Activated CD4-positive, alpha-beta memory T cell treated with anti-CD3 and anti-CD28 coated beads, Interleukin-2, amount 10 ng/mL, durations not matched to agents 7 days and 5 days (primary cell): ENCODE data around the gene PRKN. TPM values are rescaled to one million over a fixed set of nuclear protein-coding genes. Genes with fewer than 3 reads are reported as not detected.

Source experiments
- CTCF ChIA-PET: fragments of 350-600 bp; sonication (Branson Sonifier 250); formaldehyde crosslinking; loops from one replicate; lab custom pipeline; 2021; ENCODE audit warnings: antibody characterized with exemption, inconsistent platforms; lab: Charles Lee
- POLR2A ChIA-PET: fragments of 350-600 bp; sonication (Branson Sonifier 250); formaldehyde crosslinking; loops from one replicate; lab custom pipeline; 2021; ENCODE audit warnings: antibody characterized with exemption; lab: Charles Lee
- DNase-seq: peaks from one replicate; pipeline ENCODE4 v3.0.0-alpha.2; 2020
- H3K27ac Mint-ChIP-seq: one replicate; pipeline ENCODE4 v1.8.0; 2021; ENCODE audit warnings: mild to moderate bottlenecking, mixed read lengths
- H3K27me3 Mint-ChIP-seq: one replicate; pipeline ENCODE4 v1.8.0; 2021; ENCODE audit warnings: mixed read lengths
- H3K36me3 Mint-ChIP-seq: one replicate; pipeline ENCODE4 v1.8.0; 2021; ENCODE audit warnings: low read depth, mixed read lengths
- H3K4me1 Mint-ChIP-seq: one replicate; pipeline ENCODE4 v1.8.0; 2021; ENCODE audit warnings: mixed read lengths
- H3K4me3 Mint-ChIP-seq: one replicate; pipeline ENCODE4 v1.8.0; 2021; ENCODE audit warnings: mild to moderate bottlenecking, mixed read lengths
- H3K9me3 Mint-ChIP-seq: one replicate; pipeline ENCODE4 v1.8.0; 2021; ENCODE audit warnings: mixed read lengths
- total RNA-seq, 2 experiments: library from RNA; stranded (reverse); gene quantifications; one replicate each; pipeline ENCODE4 v1.2.3, GENCODE V29; 2021

PRKN gene
- total RNA-seq, 2 experiments from 2014 or later: 0.13 to 0.43 TPM

DNA sequence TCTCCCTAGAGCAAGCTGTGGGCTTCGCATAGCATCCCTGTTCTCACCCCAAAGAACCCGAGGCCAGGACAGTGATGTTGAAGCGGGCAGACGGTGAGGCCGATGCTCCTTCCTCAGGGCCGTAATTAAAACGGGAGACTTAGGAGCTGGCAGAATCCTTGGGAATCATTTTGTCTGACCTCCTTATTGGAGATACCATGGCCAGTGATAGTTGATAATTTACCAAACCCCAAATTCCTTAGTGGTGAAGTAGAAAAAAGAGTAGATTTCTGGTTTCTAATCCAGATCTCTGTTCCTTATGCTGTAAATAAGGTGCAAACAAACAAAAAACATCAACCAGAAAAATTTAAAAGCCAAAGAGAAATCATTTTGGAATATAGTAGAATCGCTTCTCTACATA lies 1092.7 kb downstream of the PRKN start:
- Mint-ChIP-seq H3K27ac (no peak overlapping the region), H3K36me3 (no peaks in the 10 kb centered on the region)

DNA sequence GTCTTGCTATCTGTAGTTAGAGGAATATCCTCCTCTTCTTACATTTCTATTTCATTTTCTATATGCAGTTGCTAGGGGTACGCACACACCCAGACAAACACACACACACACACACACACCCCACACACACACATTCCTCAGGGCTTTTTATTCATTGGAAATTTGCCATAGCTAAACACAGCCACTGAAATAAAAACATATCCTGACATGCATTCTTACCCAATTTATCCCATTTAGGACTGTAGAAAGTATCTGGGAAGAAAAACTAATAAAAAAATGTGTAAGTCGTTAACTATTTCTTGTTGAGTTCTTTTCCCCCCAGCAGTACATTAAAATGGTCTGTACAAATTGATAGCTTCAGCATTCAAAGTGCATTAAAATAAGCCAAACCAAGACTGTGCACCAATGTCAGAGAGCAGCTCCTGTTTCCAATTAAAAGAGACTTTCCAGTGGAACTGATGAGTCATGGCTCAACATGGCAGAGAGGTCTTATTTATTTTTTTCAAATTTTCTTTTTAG lies 1095.8 kb downstream of the PRKN start:
- DNase-seq: no peak
- Mint-ChIP-seq H3K4me3 (no peak overlapping the region), H3K27ac (no peak overlapping the region), H3K9me3 (peaks cover 5% of the 10 kb centered on the region), H3K36me3 (no peaks in the 10 kb centered on the region), H3K4me1 (no peaks in the 10 kb centered on the region), H3K27me3 (no peaks in the 10 kb centered on the region)
- ChIA-PET POLR2A (no interaction called here), CTCF (no interaction called here)

More for the DNA sequence above, 1092.7 kb downstream of the PRKN start:
- Mint-ChIP-seq H3K4me3 (no peak overlapping the region), H3K4me1 (no peaks in the 10 kb centered on the region), H3K9me3 (peaks cover 10% of the 10 kb centered on the region), H3K27me3 (no peaks in the 10 kb centered on the region)
- CTCF ChIA-PET: no interaction called here
- no peak for DNase-seq
- POLR2A ChIA-PET: no interaction called here

DNA sequence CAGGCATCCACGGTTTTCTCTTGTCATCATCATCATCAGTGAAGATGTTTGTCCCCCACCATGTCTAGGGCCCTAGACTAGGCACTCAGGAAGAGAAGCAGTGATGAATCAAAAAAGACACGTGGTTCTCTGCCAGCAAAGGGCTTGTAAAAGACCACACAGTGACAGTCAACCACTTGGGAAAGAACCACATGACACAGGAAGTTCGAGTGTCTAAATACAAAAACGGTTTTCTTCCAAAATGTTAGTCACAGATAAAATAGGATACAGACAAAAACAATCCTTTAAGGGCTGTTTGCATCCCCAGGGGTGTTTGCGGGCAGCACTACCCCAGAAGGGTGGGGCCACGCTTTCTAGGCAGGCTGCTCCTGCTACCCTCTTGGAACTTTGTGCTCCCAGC lies 1096.9 kb downstream of the PRKN start:
- Mint-ChIP-seq H3K4me1 (no peaks in the 10 kb centered on the region), H3K4me3 (no peak overlapping the region), H3K27ac (no peak overlapping the region), H3K9me3 (peaks cover 5% of the 10 kb centered on the region), H3K36me3 (no peaks in the 10 kb centered on the region), H3K27me3 (no peaks in the 10 kb centered on the region)
- CTCF ChIA-PET: no interaction called here
- POLR2A ChIA-PET: no interaction called here
- DNase-seq: no peak

DNA sequence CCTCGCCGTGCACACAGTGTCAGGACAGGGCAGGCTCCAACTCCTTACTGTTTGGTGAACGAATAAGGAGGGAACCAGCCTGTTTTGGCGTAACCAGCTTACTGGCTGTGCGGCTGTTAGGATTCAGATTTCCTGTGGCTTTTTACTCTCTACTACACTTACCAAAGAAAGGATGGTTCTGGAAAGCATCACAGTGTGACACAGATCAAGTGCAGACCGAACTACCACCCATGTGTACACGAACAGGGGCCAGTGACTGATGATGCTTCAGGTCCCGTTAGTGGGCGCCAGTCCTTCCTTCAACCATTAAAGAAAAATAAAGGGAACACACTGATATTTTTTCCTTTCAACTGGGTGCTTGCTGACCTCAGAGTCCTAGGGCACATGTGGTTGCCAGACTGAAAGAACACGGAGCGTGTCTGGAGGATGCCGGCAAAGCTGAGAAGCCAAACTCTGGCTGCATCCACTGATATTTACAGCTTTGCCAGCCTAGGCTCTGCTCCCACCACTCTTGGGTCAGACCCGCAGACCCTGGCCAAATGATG lies 1101.4 kb downstream of the PRKN start:
- Mint-ChIP-seq H3K27me3 (no peaks in the 10 kb centered on the region), H3K27ac (no peak overlapping the region), H3K4me3 (no peak overlapping the region), H3K36me3 (no peaks in the 10 kb centered on the region), H3K4me1 (no peaks in the 10 kb centered on the region), H3K9me3 (no peaks in the 10 kb centered on the region)
- CTCF ChIA-PET: interaction anchor here (0.6 kb wide), 1 partner anchor 122 kb away, joined by 3 read pairs; no protein-coding TSS in a partner anchor
- DNase-seq: no peak
- POLR2A ChIA-PET: no interaction called here

DNA sequence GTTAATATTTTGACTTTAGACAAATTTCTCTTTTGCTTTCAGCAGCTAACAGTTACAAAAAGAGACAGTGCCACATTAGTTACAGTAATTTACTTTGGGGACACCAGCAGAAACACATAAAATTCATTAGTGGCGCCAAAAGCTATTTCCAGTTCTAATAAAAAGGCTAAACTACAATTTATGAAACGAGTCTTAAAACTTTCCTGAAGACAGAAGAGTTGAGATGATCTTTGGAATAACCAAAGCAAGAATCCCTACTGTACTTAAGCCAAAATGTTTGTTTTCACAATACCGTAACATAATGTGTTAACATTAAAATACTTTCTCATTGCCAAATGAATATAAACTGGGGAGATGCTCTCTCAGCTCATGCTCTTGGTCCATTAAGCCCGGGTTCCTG lies 1103.5 kb downstream of the PRKN start:
- Mint-ChIP-seq H3K36me3 (no peaks in the 10 kb centered on the region), H3K4me3 (no peak overlapping the region), H3K27ac (no peak overlapping the region), H3K4me1 (no peaks in the 10 kb centered on the region), H3K9me3 (peaks cover 2% of the 10 kb centered on the region), H3K27me3 (no peaks in the 10 kb centered on the region)
- POLR2A ChIA-PET: no interaction called here
- CTCF ChIA-PET: no interaction called here
- no peak for DNase-seq

DNA sequence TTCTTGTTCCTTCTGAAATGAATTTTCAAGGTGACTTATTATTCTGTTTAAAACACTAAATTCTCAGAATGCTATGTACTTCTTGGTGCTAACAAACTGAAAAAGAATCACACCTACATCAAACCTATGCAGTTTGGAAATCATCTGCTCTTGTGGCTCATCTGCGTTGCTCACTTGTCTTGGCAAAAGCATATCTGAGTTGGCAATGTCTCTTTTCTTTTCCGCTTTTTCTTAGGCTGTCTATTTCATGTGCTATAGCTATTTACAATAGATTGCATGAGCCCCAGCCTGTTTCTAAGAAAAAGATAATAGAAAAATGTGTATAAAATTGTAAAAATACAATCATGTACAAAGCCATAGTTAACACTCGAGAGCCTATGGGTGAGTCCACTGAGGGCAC lies 1104.8 kb downstream of the PRKN start:
- Mint-ChIP-seq H3K27me3 (no peaks in the 10 kb centered on the region), H3K9me3 (peaks cover 2% of the 10 kb centered on the region), H3K27ac (no peak overlapping the region)

DNA sequence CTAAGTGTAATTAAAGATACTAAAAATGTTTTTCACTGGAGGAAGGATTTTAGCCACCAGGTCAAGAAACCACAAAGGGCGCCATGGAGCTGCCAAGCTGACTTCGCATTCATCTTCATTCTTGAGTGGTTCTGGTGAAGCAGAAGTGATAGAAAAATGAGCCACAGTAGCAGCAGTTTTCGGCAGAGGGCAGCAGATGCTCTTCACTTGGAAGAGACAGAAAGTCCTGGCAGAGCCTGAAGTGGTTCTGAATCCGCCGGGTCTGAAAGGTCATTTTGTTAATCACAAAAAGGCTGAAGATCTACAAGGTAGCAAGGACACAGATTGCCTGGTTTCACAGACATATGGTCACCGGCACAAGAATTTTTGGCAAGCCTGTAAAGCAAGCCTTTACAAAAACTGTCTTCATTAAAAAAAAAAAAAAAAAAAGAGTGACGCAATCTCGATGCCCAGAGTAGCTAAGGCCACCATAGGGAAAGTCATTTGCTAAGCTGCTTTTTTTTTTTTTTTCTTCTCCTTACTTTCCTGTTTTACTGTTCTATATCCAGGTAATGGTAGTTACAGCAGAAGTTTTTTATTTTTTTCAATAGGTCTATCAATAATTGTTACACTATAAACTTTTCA lies 1108.6 kb downstream of the PRKN start:
- DNase-seq: no peak
- CTCF ChIA-PET: interaction anchor here (0.7 to 1.5 kb wide), 2 partner anchors 225 to 1156 kb away, joined by 4 read pairs; no protein-coding TSS in a partner anchor
- Mint-ChIP-seq H3K9me3 (peaks cover 2% of the 10 kb centered on the region), H3K4me3 (no peak overlapping the region), H3K36me3 (no peaks in the 10 kb centered on the region), H3K27me3 (no peaks in the 10 kb centered on the region), H3K4me1 (no peaks in the 10 kb centered on the region), H3K27ac (no peak overlapping the region)
- POLR2A ChIA-PET: no interaction called here

More for the DNA sequence above, 1104.8 kb downstream of the PRKN start:
- no peak overlapping the region for H3K4me3 Mint-ChIP-seq
- ChIA-PET POLR2A (no interaction called here), CTCF (interaction anchor here (0.5 kb wide), 1 partner anchor 299 kb away, joined by 3 read pairs; no protein-coding TSS in a partner anchor)
- H3K36me3 Mint-ChIP-seq: no peaks in the 10 kb centered on the region
- no peak for DNase-seq
- no peaks in the 10 kb centered on the region for H3K4me1 Mint-ChIP-seq

DNA sequence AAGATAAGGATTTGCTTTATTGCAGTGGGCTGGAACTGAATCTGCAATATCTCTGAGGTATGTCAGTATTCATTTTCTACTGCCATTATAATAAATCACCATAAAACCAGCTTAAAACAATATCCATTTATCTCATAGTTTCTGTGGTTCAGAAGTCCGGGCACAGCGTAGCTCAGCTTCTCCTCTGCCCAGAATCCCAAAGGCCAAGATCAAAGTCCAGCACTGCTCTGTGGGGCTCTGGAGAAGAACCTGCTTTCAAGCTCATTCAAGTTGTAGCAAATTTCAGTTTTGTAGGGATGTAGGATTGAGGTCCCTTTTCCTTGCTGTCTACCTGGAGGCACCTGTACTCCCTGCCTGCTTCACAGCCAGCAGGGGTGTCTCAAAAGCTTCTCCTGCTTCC lies 1113.9 kb downstream of the PRKN start:
- H3K4me1 Mint-ChIP-seq: no peaks in the 10 kb centered on the region
- H3K4me3 Mint-ChIP-seq: no peak overlapping the region
- no peaks in the 10 kb centered on the region for H3K27me3 Mint-ChIP-seq
- CTCF ChIA-PET: no interaction called here
- no peak overlapping the region for H3K27ac Mint-ChIP-seq
- POLR2A ChIA-PET: no interaction called here
- no peak for DNase-seq
- H3K36me3 Mint-ChIP-seq: no peaks in the 10 kb centered on the region
- no peaks in the 10 kb centered on the region for H3K9me3 Mint-ChIP-seq

DNA sequence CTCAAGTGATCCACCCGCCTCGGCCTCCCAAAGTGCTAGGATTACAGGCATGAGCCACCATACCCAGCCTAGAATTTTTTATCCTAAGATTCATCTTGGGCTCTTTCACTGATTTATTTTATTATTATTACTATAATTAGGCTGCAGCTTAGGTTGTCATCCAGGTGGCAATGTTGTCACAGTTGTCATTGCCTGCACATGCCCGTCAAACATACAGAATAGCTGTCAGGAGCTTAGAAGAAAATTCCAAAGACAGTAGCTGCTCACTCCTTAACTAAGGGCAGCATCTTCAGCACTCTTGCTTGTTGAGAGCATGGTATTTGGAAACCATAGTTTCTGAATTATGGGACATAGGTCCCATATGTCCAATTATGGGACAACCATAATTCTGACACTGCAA lies 1118.8 kb downstream of the PRKN start:
- no peak overlapping the region for H3K27ac Mint-ChIP-seq
- H3K9me3 Mint-ChIP-seq: no peaks in the 10 kb centered on the region
- ChIA-PET CTCF (interaction anchor here (0.7 kb wide), 1 partner anchor 23 kb away, joined by 3 read pairs; no protein-coding TSS in a partner anchor), POLR2A (no interaction called here)
- no peak for DNase-seq
- no peaks in the 10 kb centered on the region for H3K36me3 Mint-ChIP-seq
- H3K27me3 Mint-ChIP-seq: no peaks in the 10 kb centered on the region
- H3K4me3 Mint-ChIP-seq: no peak overlapping the region
- H3K4me1 Mint-ChIP-seq: no peaks in the 10 kb centered on the region

DNA sequence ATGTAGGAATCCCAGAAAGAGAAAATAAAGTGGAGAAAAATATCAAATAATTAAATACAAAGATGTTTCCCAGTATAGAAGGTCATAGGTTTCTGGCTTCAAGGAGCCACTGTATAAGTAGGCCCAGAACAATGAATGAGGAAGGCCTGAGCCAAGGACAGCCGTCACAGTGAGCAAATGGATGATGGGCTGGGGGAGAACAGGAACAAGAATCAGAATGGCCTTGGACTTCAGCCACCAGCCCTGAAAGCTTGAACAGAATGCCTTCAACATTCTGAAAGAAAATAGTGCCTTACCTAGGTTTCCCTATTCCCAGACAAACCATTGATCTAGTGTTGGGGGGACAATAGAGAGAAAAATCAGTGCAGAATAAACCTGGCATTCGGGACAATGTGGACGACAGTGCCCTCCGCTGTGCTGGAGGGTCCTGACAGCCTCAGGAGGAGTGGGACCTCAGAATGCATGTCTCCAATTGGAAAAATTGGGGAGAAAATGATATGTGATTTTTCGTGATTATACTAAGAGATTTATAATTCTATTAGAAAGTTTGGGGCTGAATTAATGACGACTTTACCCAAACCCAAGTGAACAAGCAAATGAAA lies 1119.8 kb downstream of the PRKN start:
- POLR2A ChIA-PET: no interaction called here
- no peak overlapping the region for H3K27ac Mint-ChIP-seq
- no peak for DNase-seq
- H3K27me3 Mint-ChIP-seq: no peaks in the 10 kb centered on the region
- CTCF ChIA-PET: interaction anchor here (0.7 kb wide), 1 partner anchor 22 kb away, joined by 3 read pairs; no protein-coding TSS in a partner anchor
- no peaks in the 10 kb centered on the region for H3K9me3 Mint-ChIP-seq
- H3K4me3 Mint-ChIP-seq: no peak overlapping the region
- no peaks in the 10 kb centered on the region for H3K4me1 Mint-ChIP-seq
- no peaks in the 10 kb centered on the region for H3K36me3 Mint-ChIP-seq

DNA sequence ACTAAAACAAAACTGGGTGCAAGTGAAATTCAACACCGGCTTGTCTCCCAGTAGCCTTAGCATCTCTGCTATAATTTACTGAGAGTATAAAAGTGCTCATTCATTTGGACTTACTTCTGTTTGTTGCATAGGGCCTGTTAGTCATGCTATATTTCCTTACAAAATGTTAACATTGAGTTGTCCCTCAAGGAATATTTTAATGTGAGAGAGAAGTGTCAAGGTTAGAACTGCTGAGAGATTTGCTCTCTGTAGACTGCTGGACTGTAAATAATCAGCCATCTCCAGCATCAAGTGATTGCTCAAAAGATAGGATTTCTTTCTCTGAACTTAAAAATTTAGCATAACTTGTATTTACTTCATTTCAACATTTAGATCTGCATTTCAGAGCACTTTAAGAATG lies 1125.2 kb downstream of the PRKN start:
- H3K4me3 Mint-ChIP-seq: no peak overlapping the region
- no peaks in the 10 kb centered on the region for H3K4me1 Mint-ChIP-seq
- no peaks in the 10 kb centered on the region for H3K36me3 Mint-ChIP-seq
- CTCF ChIA-PET: no interaction called here
- no peak for DNase-seq
- POLR2A ChIA-PET: no interaction called here
- H3K27ac Mint-ChIP-seq: no peak overlapping the region
- H3K9me3 Mint-ChIP-seq: no peaks in the 10 kb centered on the region
- no peaks in the 10 kb centered on the region for H3K27me3 Mint-ChIP-seq

DNA sequence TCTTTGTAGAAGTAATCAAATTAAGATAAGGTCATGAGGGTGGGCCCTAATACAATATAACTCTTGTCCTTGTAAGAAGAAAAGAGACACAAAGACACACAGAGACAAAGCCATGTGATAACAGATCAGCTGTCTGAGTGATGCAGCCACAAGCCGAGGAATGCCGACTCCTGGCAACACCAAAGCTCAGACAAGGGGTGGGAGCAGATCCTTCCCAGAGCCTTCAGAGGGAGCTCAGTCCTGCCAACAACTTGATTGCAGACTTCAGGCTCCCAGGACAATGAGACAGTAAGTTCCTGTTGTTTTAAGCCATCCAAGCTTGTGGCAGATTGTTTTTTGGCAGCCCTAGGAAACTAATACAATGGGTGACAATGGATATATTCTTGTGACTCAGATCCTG lies 1128.7 kb downstream of the PRKN start:
- H3K4me3 Mint-ChIP-seq: no peak overlapping the region
- CTCF ChIA-PET: no interaction called here

DNA sequence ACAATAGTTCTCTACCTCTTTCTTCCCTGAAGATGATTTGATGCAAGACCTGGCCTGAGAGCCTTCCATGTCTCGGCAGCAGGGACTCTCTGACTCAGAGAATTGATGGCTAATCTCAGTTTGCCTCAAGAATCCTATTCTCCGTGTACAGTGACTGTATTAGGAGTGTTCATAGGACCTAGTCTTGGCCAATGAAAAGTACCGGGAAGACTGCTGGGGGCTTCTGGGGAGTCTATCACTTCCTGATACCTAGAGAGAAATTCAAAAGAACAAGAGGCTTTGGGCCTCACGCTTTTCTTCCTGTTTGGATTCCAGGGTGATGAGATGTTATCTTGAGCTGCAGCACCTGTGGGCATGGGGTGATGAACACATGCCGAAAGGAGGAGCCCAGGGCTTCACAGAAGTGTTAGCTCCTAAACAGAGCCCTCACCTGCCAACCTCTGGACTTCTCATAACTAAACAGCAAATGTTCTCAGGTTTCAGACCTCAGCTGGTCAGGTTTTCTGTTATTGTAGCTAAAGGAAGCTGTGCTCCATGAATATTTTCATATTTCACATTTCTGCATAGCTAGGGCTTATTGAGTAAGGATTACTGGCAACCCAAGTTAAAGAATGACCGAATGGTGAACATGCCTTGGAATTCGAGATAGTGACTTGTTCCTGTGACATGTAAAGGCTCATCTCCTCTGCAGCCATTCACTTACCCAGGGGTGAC lies 1130.6 kb downstream of the PRKN start:
- Mint-ChIP-seq H3K4me1 (no peaks in the 10 kb centered on the region), H3K27ac (no peak overlapping the region), H3K4me3 (no peak overlapping the region), H3K36me3 (no peaks in the 10 kb centered on the region), H3K9me3 (peaks cover 5% of the 10 kb centered on the region), H3K27me3 (no peaks in the 10 kb centered on the region)
- ChIA-PET CTCF (no interaction called here), POLR2A (no interaction called here)
- no peak for DNase-seq

More for the DNA sequence above, 1128.7 kb downstream of the PRKN start:
- Mint-ChIP-seq H3K4me1 (no peaks in the 10 kb centered on the region), H3K9me3 (no peaks in the 10 kb centered on the region), H3K27me3 (no peaks in the 10 kb centered on the region), H3K27ac (no peak overlapping the region), H3K36me3 (no peaks in the 10 kb centered on the region)
- DNase-seq: no peak
- POLR2A ChIA-PET: no interaction called here
